GM12892 (cell line): ENCODE data around the gene OTOGL.
"Not testable (repeated sequence)": the region's sequence is repeated elsewhere in the genome, so short reads cannot be mapped to it uniquely, and the experiment has no call there.

Experiments
- DNase-seq: peaks from one replicate; pipeline ENCODE4 v3.0.0; 2011; ENCODE audit not compliant: insufficient read length
- FAIRE-seq: peaks from 2 replicates; lab custom pipeline; 2011; peaks lifted over from hg19 to GRCh38; lab: Jason Lieb, UNC
- POLR2A ChIP-seq: IDR thresholded peaks from 2 replicates; pipeline ENCODE4 v1.6.1; 2011; ENCODE audit warnings: low read depth, low read length, control low read depth
- POLR2AphosphoS5 ChIP-seq: IDR thresholded peaks from 2 replicates; pipeline ENCODE4 v1.6.1; 2011; ENCODE audit warnings: low read depth, low read length, control low read depth
- TAF1 ChIP-seq: IDR thresholded peaks from 2 replicates; pipeline ENCODE4 v1.6.1; 2011; ENCODE audit warnings: low read depth, mild to moderate bottlenecking, control low read depth, low read length, borderline replicate concordance

The OTOGL gene

DNA sequence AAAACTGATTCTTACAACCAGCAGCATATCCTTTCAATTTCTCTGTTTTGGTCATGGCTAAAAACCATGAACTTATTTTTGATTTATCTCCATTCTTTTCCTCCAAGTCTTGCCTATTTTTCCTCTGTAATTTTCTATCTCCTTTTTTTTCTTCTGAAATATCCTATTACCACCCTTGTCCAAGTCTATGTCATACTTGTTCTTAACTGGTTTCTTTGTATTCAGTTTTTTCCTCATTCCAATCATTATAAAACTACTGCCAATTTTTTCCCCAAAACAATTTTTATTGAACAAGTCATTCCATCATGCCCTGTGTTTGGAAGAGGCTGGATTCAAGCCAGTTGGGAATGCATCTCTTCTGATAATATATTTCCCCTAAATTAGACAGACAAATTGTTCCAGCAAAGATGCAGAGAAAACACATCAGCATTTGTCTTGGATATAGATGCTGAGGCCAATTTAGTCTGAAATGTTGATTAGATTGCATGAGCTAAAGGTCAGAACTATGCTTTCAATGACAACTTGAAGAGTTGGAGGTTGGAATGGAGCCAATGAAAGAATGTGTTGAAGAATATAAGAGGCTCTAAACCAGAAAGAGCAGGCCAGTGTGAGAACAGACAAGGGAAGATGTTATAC is 30.7 kb downstream of the OTOGL start:
- FAIRE-seq (no peak), DNase-seq (no peak)

DNA sequence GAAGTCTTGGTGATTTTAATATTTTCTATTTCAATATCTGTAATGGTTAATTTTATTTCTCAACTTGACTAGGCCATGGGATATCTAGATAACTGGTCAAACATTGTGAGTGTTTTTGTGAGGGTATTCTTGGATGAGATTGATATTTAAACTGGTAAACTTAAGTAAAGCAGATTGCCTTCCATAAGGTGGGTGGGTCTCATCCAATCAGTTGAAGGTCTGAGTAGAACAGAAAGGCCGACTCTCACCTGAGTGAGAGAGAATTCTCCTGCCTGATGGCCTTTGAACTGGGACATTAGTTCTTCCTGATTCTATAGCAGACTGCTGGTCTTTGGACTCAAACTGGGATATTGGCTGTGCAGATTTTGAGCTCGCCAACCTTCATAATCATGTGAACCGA is 36.3 kb downstream of the OTOGL start:
- FAIRE-seq, result no peak
- no peak for DNase-seq
- no peak for TF ChIP-seq POLR2AphosphoS5
- TF ChIP-seq POLR2A, result no peak
- TF ChIP-seq TAF1, result no peak

More for the DNA sequence above, 30.7 kb downstream of the OTOGL start:
- TF ChIP-seq POLR2A (no peak), TAF1 (no peak), POLR2AphosphoS5 (no peak)

DNA sequence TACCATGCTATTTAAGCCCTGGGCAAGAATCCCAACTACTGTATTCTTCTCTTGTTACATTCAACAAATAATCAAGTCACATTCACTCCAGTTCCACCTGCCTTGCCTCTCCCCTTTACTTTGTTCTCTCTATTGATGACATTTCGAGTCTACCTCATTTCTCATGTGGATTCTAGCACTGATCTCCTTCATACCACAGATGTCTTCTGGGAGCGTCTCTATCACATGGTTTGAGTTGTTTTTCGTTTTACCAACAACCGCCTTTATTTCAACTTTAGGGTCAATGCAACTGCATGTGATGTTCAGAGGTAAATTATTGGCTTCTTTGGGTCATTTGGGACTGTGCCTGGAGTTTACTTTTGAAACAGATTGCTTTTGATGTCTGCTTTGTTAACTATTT is 40.7 kb downstream of the OTOGL start:
- DNase-seq (no peak), FAIRE-seq (no peak)
- no peak for TF ChIP-seq POLR2A
- TF ChIP-seq TAF1, result no peak
- no peak for TF ChIP-seq POLR2AphosphoS5

DNA sequence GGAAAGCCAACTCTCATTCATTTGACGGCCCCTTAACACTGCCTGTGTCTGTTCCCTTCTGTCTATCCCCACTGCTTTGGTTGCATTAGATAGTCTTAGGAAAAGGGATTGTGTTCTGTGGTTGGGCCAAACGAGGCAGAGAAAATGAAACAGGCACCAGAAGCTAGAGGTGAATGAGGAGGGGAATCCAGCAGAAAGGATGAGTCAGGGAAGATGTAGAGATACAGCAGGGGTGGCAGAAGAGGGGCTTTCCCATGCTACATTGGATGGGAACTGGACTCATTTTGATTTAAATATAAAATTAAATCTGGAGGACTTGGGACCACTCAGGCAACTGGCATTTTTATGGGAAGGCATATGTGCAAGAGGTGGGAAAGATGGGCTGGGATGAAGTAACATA is 43.3 kb downstream of the OTOGL start:
- no peak for DNase-seq
- TF ChIP-seq POLR2AphosphoS5 (no peak), TAF1 (no peak), POLR2A (no peak)
- no peak for FAIRE-seq

DNA sequence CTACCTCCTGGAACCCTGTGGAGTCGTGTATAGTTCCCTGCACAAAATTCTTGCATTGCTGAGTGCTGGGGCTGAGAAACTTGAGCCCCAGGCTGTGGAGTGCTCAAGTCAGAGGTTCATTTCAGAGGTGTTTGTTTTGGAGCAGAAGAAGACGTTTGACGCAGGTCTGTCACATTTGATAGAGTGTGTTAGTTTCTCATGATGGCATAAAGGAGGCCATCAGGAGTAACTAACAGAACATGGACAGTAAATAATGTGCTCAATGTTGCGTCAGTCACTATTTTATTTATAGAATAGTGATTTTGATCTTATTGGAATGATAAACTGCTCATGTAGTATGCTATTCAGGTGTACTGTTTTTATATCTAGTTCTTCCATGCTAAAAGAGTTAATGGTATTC is 44.2 kb downstream of the OTOGL start:
- FAIRE-seq (no peak), DNase-seq (no peak)
- no peak for TF ChIP-seq POLR2AphosphoS5
- no peak for TF ChIP-seq TAF1
- TF ChIP-seq POLR2A, result no peak

DNA sequence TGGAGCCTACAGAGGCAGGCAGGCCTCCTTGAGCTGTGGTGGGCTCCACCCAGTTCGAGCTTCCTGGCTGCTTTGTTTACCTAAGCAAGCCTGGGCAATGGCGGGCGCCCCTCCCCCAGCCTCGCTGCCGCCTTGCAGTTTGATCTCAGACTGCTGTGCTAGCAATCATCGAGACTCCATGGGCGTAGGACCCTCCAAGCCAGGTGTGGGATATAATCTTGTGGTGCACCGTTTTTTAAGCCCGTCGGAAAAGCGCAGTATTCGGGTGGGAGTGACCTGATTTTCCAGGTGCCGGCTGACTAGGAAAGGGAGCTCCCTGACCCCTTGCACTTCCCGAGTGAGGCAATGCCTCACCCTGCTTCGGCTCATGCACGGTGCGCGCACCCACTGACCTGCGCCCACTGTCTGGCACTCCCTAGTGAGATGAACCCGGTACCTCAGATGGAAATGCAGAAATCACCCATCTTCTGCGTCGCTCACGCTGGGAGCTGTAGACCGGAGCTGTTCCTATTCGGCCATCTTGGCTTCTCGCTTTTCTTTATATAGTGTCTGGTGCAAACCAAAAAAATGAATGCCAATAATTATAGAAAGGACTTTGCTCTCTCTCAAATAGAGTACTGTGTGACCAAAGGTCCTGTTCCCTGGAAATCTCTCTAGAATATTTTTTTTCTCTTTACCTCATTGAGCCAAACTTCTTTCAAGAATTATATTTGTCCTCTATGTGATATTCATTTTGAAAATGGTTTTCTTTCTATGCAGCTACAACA is 50.4 kb downstream of the OTOGL start:
- FAIRE-seq, DNase-seq: not testable (repeated sequence)

DNA sequence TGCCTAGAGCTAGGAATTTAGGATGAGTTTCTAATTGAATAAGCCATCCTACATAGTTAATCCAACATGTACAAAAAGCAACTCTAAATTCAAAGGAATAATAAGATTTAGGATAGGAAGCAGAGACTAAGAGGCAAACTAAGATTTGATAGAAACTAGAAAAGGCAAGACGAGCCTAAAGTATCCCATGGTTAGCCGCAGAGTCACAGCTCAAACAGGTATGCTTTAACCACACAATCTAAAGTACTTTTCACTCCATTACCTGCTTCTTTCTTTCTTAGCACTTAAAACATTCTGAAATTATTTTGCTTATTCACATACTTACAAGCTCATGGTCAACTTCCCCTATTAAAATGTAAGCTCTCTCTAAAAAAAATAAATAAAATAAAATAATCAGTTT is 51.8 kb downstream of the OTOGL start:
- FAIRE-seq, result no peak
- no peak for DNase-seq
- TF ChIP-seq TAF1, result no peak
- TF ChIP-seq POLR2A, result no peak
- TF ChIP-seq POLR2AphosphoS5, result no peak

DNA sequence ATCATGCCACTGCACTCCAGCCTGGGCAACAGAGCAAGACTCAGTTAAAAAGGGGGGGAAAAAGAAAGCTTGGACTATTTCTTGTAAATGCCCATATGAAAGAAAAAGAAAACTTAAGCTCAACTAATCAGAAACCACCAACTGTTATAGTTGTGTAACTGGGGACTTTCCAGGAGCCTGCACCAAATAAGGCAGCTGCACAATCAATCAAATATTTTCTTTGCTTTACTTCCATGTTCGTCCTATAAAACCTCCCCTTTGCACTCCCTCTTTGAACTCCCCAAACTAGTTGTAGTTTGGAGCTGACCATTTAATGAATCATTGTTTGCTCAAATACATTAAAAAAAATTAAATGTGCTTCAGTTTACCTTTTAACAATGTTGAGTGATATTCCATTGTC is 54.9 kb downstream of the OTOGL start:
- FAIRE-seq, result no peak
- TF ChIP-seq TAF1 (no peak), POLR2AphosphoS5 (no peak), POLR2A (no peak)
- no peak for DNase-seq

DNA sequence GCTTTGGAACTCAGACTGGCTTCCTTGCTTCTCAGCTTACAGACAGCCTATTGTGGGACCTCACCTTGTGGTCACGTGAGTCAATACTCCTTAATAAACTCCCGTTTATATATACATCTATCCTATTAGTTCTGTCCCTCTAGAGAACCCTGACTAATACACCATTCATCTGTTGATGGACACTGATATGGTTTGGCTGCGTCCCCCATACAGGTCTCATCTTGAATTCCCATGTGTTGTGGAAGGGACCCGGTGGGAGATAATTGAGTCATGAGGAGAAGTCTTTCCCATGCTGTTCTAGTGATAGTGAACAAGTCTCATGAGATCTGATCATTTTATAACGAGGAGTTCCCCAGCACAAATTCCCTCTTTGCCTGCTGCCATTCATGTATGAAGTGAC is 57.0 kb downstream of the OTOGL start:
- DNase-seq (no peak), FAIRE-seq (no peak)
- TF ChIP-seq POLR2A (no peak), TAF1 (no peak), POLR2AphosphoS5 (no peak)

DNA sequence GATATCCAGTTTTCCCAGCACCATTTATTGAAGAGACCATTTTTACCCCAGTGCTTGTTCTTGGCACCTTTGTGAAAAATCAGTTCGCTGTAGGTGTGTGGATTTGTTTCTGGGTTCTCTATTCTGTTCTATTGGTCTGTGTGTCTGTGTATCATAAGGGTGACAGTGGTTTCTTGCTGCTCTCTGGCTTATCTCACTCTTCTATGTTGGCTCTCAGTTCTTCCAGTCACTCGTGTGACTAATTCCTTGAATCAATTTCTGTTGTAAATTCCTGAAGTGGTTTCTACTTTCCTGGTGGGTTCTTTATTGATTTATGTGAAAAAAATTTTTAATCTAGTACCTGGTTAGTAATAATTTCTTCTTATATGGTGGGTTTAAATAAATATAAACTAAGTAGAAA is 58.3 kb downstream of the OTOGL start:
- no peak for FAIRE-seq

DNA sequence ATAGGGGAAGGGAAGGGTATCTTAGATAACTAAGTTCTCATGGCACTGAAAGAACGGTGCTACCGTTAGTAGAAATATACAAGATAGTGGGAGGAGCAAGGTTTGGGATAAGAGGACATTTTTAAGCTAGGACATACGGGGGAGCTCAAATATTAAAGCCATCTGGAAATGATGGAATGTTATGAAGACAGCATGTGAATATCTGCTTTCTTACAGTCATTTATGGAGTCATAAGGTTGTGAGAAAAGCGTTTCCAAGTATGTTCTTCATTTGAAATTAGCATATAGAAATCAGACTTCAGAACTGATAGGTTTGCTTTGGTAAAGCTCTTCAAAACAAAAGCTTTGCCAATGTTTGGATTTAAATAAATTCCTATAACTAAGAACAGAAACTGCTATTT is 62.3 kb downstream of the OTOGL start:
- FAIRE-seq (no peak), DNase-seq (no peak)
- TF ChIP-seq POLR2AphosphoS5, result no peak
- TF ChIP-seq TAF1, result no peak
- TF ChIP-seq POLR2A, result no peak

More for the DNA sequence above, 58.3 kb downstream of the OTOGL start:
- no peak for TF ChIP-seq POLR2A
- TF ChIP-seq TAF1, result no peak
- TF ChIP-seq POLR2AphosphoS5, result no peak
- DNase-seq, result no peak

DNA sequence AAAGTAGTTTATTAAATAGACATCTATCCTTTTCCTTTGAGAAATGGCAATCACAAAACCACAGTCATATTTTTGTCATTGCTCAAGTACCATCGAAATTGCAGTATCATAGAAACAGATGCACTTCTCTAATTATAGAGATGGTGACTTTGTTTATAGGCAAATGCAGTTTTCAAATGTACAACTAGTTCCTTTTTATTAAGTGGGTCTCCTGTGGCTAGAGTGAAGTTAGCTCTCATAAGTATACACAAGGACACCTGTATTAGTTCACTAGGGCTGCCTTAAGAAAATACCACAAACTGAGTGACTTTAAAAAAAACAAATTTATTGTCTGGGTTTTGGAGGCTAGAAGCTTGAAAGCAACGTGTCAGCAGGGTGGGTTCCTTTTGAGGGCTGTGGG is 62.8 kb downstream of the OTOGL start:
- DNase-seq, result no peak
- no peak for FAIRE-seq
- TF ChIP-seq POLR2A, result no peak
- TF ChIP-seq POLR2AphosphoS5, result no peak
- TF ChIP-seq TAF1, result no peak

DNA sequence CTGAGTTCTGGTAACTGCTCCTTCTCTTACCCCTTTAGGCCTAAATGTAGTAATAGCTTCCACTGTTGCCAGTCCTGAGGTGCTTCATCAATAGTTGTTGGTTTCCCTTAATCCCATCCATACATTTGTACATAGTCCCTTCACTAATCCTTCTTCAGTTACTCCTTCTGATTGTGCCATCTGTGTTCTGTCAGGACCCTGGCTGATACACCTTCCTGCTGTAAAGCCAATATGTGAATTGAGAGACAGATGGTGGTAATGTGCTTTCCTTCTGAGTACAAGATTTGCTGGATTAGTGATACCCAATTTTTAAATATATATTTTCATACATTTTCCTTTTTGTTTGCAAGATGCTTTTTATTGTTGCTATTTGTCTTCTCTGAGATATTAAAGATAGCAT is 66.4 kb downstream of the OTOGL start:
- FAIRE-seq (no peak), DNase-seq (no peak)
- TF ChIP-seq POLR2AphosphoS5, result no peak
